NCI-H1417 treated with DMSO at 0.1 percent for 48 hours (cell line): ENCODE results near the gene TTLL6.

Experiments used
- DNase-seq: peaks from one replicate; lab custom pipeline; 2025; lab: John Stamatoyannopoulos, UW

The TTLL6 gene

GRCh38 chr17:48759288-48759687 lies 57.7 kb downstream of the TTLL6 start:
- no peak for DNase-seq

GRCh38 chr17:48757524-48757961 lies 59.5 kb downstream of the TTLL6 start:
- no peak for DNase-seq

- no peak for DNase-seq
Observed at GRCh38 chr17:48756830-48757251, 60.2 kb downstream of the TTLL6 start.

GRCh38 chr17:48755356-48755755 lies 61.7 kb downstream of the TTLL6 start:
- no peak for DNase-seq

GRCh38 chr17:48754500-48755261 lies 62.3 kb downstream of the TTLL6 start:
- DNase-seq = no peak

- no peak for DNase-seq
Observed at GRCh38 chr17:48753794-48754499, 63.1 kb downstream of the TTLL6 start.

- DNase-seq = no peak
Observed at GRCh38 chr17:48752399-48753288, 64.4 kb downstream of the TTLL6 start.

- no peak for DNase-seq
Observed at GRCh38 chr17:48751733-48752398, 65.2 kb downstream of the TTLL6 start.

- no peak for DNase-seq
Observed at GRCh38 chr17:48751172-48751571, 65.9 kb downstream of the TTLL6 start.

GRCh38 chr17:48749621-48750553 lies 67.1 kb downstream of the TTLL6 start:
- no peak for DNase-seq

- DNase-seq = no peak
Observed at GRCh38 chr17:48748718-48749566, 68.1 kb downstream of the TTLL6 start.

- no peak for DNase-seq
Observed at GRCh38 chr17:48747445-48748363, 69.3 kb downstream of the TTLL6 start.

GRCh38 chr17:48746916-48747444 lies 70.0 kb downstream of the TTLL6 start:
- no peak for DNase-seq

GRCh38 chr17:48745381-48746275 lies 71.4 kb downstream of the TTLL6 start:
- DNase-seq = no peak

- DNase-seq = no peak
Observed at GRCh38 chr17:48740537-48740936, 76.5 kb downstream of the TTLL6 start.

- DNase-seq = no peak
Observed at GRCh38 chr17:48738803-48739526, 78.1 kb downstream of the TTLL6 start.

GRCh38 chr17:48738424-48738802 lies 78.6 kb downstream of the TTLL6 start:
- DNase-seq = no peak
